ENCODE results near the gene UBASH3B. TPM values are rescaled to one million over a fixed set of nuclear protein-coding genes. Genes with fewer than 3 reads are reported as not detected.

The UBASH3B gene
- total RNA-seq, 1 donor from 2014 or later = 19.3 TPM

DNA sequence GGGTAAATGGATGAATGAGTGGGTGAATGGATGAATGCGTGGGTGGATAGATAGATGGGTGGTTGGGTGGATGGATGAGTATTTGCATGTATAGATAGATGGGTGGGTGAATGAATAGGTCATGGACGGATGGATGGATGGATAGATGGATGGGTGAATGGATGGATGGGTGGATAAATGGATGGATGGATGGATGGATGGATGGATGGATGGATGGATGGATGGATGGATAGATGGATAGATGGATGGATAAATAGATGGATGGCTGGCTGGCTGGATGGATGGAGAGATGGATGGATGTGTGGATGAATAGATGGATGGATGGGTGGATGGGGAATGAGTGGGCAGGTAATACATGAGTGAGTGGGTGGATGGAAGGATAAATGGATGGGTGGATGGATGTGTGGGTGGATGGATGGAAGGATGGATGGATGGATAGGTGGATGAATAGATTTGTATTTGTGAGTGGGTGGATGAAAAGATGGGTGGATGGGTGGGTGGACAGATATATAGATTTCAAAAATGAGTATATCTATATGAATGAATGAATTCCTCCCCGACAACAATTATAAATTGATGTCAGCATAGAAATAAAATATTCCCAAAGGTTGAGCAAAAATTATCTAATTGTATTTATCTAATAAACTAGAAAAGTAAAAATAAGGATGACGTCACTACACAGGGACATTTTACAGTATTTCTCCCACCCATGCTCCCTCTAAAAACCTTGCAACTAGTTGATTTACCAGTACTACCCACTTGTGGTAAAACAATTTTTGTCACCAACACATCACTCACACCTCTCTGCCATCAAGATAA is 182.2 kb downstream of the UBASH3B start:
- Mint-ChIP-seq H3K4me1 (ENCODE audit: low read depth) (peaks cover 34% of the 10 kb centered on the region), H3K27ac (peak overlapping the region; percentile 67), H3K4me3 (ENCODE audit: low read depth) (peak overlapping the region; percentile 64), H3K36me3 (ENCODE audit: low read depth) (peaks cover 5% of the 10 kb centered on the region), H3K9me3 (no peaks in the 10 kb centered on the region), H3K27me3 (ENCODE audit: low read depth) (no peaks in the 10 kb centered on the region)
- intact Hi-C loops (cut with micrococcal nuclease) = no loop called here
- no peak for DNase-seq (ENCODE audit: low spot score)

DNA sequence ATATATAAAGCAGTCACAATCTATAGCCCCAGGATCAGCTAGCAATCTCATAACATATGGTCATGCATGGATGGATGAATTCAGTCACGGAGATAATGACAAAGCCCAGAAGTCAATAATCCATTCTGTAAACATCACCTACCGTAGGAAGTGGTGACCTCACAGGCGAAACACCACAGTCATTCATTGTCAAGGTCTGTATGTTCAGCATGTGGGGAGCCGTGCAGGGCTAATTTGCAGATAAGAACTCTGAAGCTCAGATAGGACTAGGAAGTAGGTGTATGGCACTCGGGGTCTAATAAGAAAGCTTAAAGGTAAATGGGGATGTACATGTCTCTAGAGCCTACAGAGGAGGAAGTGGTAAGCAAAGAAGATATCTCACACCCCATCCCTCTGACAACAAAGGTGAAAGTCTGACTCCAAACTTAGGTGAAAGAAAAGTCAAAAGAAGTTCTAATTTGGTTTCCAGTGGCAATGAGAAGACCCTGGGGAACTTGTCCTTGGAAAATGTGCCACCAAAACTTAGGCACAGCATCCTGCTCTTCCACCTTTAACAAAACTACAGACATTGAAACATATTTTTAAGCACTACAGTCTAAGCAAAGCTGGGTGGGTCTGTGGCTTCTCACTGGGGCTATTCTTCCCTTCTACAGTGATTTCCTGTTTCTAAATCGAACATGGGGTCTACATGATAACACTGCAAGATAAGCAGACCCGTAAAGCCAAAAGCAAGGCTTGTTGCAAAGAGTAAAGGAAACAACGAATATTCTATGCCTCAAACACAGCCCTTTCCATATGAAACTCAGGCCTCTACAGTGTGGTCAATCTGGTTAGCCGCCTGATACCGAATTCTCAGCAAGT is 188.0 kb downstream of the UBASH3B start:
- H3K36me3 Mint-ChIP-seq (ENCODE audit: low read depth) = peaks cover 20% of the 10 kb centered on the region
- no peaks in the 10 kb centered on the region for H3K27me3 Mint-ChIP-seq (ENCODE audit: low read depth)
- no peaks in the 10 kb centered on the region for H3K9me3 Mint-ChIP-seq
- peak overlapping the region; percentile 37 for H3K4me3 Mint-ChIP-seq (ENCODE audit: low read depth)
- DNase-seq (ENCODE audit: low spot score) = peak; percentile 42
- peaks cover 34% of the 10 kb centered on the region for H3K4me1 Mint-ChIP-seq (ENCODE audit: low read depth)
- intact Hi-C loops (cut with micrococcal nuclease) = loop anchor here (1.0 kb wide), 1 partner anchor 13 kb away; no protein-coding TSS in a partner anchor
- peak overlapping the region; percentile 91 for H3K27ac Mint-ChIP-seq

DNA sequence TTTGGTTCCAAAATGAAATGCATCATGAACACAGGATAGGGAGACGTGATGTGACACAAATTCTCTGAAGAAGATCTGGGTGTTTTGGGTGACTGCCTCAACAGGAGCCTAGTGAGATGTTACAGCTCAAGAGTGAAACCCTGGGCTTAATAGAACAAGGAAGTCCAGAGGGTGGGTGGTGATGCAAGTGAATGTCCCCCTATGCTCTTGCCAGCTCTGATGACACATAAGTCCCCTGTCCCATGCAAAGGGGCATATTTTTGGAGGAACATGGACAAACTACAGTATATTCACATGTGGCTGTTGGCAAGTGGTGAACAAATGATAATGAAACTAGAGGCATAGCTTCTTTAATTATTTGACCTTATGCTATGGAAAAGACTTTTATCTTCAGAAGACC is 191.9 kb downstream of the UBASH3B start:
- Mint-ChIP-seq H3K9me3 (no peaks in the 10 kb centered on the region), H3K27me3 (ENCODE audit: low read depth) (no peaks in the 10 kb centered on the region), H3K36me3 (ENCODE audit: low read depth) (peaks cover 27% of the 10 kb centered on the region), H3K27ac (no peak overlapping the region), H3K4me3 (ENCODE audit: low read depth) (no peak overlapping the region), H3K4me1 (ENCODE audit: low read depth) (peaks cover 56% of the 10 kb centered on the region)
- no peak for DNase-seq (ENCODE audit: low spot score)
- intact Hi-C loops (cut with micrococcal nuclease) = no loop called here

DNA sequence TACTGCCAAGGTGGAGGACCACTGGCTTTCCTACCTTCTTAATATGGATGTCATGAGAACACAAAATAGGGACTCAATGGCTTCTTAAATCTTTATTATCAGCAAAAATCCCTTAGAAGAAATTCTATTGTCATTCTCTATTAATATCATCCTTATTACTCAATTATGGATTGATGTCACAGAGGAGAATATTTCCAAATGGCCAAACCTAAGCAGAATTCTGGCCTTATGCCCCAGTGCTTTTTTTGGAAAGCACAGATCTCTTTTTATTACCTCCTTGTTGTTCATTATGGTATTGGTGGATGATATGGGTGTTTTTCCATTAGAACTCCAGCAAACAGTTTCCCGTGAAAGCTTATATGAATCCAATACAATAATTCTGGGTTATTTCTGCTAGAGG is 192.7 kb downstream of the UBASH3B start:
- no peak overlapping the region for H3K4me3 Mint-ChIP-seq (ENCODE audit: low read depth)
- no peaks in the 10 kb centered on the region for H3K27me3 Mint-ChIP-seq (ENCODE audit: low read depth)
- DNase-seq (ENCODE audit: low spot score) = no peak
- no peaks in the 10 kb centered on the region for H3K9me3 Mint-ChIP-seq
- intact Hi-C loops (cut with micrococcal nuclease) = no loop called here
- peaks cover 52% of the 10 kb centered on the region for H3K4me1 Mint-ChIP-seq (ENCODE audit: low read depth)
- no peak overlapping the region for H3K27ac Mint-ChIP-seq
- H3K36me3 Mint-ChIP-seq (ENCODE audit: low read depth) = peaks cover 27% of the 10 kb centered on the region

DNA sequence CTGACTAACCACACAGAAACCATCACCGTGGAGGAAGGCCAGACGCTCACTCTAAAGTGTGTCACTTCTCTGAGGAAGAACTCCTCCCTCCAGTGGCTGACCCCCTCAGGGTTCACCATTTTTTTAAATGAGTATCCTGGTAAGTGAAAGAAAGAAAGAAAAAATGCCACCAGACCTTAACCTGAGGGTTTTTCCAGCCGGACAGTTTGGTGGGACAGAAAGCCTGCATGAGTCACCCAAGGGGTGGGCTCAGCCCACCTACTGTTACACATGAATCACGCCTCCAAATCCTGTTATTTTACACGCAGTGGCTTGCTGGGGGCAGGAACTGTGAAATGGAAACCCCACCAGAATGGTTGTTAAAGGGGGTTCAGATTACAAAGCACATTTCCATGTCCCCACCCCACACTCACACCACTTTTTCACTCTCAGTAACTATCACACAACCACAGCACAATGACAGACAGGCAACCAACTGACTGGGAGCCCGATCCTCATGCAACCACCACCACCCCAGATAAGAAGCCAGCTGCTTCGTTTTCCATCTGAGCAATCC is 194.6 kb downstream of the UBASH3B start:
- DNase-seq (ENCODE audit: low spot score) = no peak
- H3K27me3 Mint-ChIP-seq (ENCODE audit: low read depth) = no peaks in the 10 kb centered on the region
- no peaks in the 10 kb centered on the region for H3K9me3 Mint-ChIP-seq
- intact Hi-C loops (cut with micrococcal nuclease) = loop anchor here (1.0 kb wide), 1 partner anchor 106 kb away; no protein-coding TSS in a partner anchor
- peaks cover 21% of the 10 kb centered on the region for H3K36me3 Mint-ChIP-seq (ENCODE audit: low read depth)
- H3K4me3 Mint-ChIP-seq (ENCODE audit: low read depth) = no peak overlapping the region
- H3K4me1 Mint-ChIP-seq (ENCODE audit: low read depth) = peaks cover 38% of the 10 kb centered on the region
- peak overlapping the region; percentile 71 for H3K27ac Mint-ChIP-seq

DNA sequence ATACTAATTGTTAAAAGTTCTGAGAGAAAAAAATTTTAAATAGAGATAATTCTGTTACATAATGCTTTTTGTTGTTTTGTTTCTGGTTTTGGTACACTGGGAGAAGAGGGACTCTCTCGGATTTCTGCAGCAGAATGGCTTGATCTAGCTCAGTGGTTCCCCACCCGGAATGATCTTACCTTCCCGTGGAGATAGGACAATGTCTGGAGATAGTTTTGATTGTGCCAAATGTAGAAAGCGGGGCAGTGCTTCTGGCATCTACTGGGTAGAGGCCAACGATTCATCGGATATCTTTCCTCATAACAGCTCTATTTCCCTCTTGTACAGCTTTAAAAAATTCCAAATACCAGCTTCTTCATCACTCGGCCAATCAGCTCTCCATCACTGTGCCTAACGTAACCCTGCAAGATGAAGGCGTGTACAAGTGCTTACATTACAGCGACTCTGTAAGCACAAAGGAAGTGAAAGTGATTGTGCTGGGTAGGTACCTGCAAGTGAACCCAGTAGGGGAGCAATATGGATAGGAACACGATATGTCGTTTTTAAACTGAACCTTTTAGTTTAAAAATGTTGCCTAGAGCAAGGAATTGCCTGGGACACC is 195.9 kb downstream of the UBASH3B start:
- peak overlapping the region; percentile 15 for H3K4me3 Mint-ChIP-seq (ENCODE audit: low read depth)
- no peak for DNase-seq (ENCODE audit: low spot score)
- peaks cover 49% of the 10 kb centered on the region for H3K4me1 Mint-ChIP-seq (ENCODE audit: low read depth)
- no peaks in the 10 kb centered on the region for H3K27me3 Mint-ChIP-seq (ENCODE audit: low read depth)
- no peaks in the 10 kb centered on the region for H3K9me3 Mint-ChIP-seq
- H3K36me3 Mint-ChIP-seq (ENCODE audit: low read depth) = peaks cover 28% of the 10 kb centered on the region
- no peak overlapping the region for H3K27ac Mint-ChIP-seq
- intact Hi-C loops (cut with micrococcal nuclease) = no loop called here

DNA sequence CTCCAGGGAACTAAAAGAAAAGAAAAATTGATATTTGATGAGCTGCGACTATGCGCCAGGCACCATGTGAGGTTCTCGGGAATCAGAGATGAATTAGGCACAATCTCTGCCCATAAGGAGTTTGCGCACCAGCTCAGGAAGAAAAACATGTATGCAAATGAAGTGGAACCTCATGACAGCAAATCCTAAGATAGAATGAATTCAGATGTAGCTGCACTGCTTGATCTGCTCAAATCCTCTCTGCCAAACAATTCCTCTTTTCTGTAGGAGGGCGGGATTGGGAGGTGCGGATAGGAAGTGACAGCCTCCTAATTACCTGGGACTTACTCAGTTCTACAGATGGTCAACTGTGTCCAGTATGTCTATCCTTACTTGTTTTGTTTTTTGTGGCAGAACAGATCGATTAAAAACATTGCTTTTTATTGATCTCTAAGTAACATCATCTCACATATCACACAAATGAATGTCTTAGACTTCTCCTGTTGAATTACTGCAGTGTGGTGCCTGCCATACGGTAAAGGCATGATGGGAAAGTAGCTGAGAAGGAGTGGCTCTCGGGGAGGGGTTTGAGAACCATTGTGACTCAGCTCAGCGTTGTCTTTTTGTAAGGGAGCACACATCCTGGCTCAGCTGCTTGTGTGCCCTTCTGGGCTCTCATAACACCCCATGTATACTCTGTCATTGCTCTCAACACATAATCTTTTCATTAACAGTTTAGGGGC is 196.7 kb downstream of the UBASH3B start:
- intact Hi-C loops (cut with micrococcal nuclease) = no loop called here

DNA sequence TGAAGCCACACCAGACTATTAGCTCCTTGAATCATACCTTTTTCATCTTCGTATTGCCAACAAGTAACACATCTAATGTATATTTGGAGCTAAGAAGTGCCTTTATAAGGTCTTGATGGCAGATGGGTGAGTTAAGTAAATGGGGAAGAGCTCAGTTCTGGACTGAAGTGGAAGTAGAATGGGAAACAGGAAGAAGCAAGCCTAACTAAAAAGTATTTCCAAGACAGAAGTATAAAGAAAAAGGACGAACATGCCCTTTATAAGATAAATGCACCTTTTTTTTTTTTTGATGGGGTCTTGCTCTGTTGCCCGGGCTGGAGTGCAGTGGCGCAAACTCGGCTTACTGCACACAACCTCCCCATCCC is 197.3 kb downstream of the UBASH3B start:
- Mint-ChIP-seq H3K4me1 (ENCODE audit: low read depth) (peaks cover 55% of the 10 kb centered on the region), H3K27me3 (ENCODE audit: low read depth) (peaks cover 2% of the 10 kb centered on the region), H3K27ac (no peak overlapping the region), H3K9me3 (no peaks in the 10 kb centered on the region), H3K4me3 (ENCODE audit: low read depth) (no peak overlapping the region), H3K36me3 (ENCODE audit: low read depth) (peaks cover 30% of the 10 kb centered on the region)
- intact Hi-C loops (cut with micrococcal nuclease) = no loop called here
- DNase-seq (ENCODE audit: low spot score) = no peak

More for the DNA sequence above, 196.7 kb downstream of the UBASH3B start:
- Mint-ChIP-seq H3K36me3 (ENCODE audit: low read depth) (peaks cover 26% of the 10 kb centered on the region), H3K4me3 (ENCODE audit: low read depth) (peak overlapping the region; percentile 15), H3K9me3 (no peaks in the 10 kb centered on the region), H3K4me1 (ENCODE audit: low read depth) (peaks cover 55% of the 10 kb centered on the region), H3K27me3 (ENCODE audit: low read depth) (no peaks in the 10 kb centered on the region), H3K27ac (no peak overlapping the region)
- no peak for DNase-seq (ENCODE audit: low spot score)

DNA sequence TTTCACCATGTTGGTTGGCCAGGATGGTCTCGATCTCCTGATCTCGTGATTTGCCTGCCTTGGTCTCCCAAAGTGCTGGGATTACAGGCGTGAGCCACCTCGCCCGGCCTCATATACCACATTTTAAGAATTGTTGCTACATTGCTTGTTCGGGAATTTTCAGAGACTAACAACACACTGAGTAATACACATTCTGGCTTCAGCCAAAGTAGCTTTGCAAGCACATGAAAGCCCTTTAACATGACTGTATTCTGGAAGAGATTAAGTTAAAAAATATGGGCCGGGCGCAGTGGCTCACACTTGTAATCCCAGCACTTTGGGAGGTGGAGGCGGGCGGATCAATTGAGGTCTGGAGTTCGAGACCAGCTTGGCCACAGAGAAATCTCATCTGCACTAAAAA is 197.7 kb downstream of the UBASH3B start:
- H3K4me3 Mint-ChIP-seq (ENCODE audit: low read depth) = no peak overlapping the region
- H3K36me3 Mint-ChIP-seq (ENCODE audit: low read depth) = peaks cover 31% of the 10 kb centered on the region
- intact Hi-C loops (cut with micrococcal nuclease) = no loop called here
- peaks cover 55% of the 10 kb centered on the region for H3K4me1 Mint-ChIP-seq (ENCODE audit: low read depth)
- H3K27me3 Mint-ChIP-seq (ENCODE audit: low read depth) = peaks cover 3% of the 10 kb centered on the region
- H3K27ac Mint-ChIP-seq = no peak overlapping the region
- DNase-seq (ENCODE audit: low spot score) = no peak
- no peaks in the 10 kb centered on the region for H3K9me3 Mint-ChIP-seq

DNA sequence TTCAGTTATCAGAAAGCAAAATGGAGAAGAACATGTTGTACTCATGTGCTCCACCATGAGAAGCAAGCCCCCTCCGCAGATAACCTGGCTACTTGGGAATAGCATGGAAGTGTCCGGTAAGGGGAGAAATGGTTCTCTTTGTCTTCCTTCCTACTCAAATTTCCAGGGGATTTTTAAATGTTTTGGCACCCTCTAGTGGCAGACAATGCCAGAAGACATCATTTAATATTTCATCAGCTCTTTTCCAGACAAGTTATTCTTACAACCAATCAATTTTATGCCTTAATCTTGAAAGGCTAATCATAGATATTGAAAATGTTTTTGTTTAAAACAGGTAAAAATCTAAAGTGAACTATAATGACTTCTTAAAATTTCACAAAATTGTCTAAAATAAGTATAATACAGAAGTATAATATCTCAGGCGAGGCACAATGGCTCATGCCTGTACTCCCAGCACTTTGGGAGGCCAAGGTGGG is 198.5 kb downstream of the UBASH3B start:
- H3K27ac Mint-ChIP-seq = no peak overlapping the region

DNA sequence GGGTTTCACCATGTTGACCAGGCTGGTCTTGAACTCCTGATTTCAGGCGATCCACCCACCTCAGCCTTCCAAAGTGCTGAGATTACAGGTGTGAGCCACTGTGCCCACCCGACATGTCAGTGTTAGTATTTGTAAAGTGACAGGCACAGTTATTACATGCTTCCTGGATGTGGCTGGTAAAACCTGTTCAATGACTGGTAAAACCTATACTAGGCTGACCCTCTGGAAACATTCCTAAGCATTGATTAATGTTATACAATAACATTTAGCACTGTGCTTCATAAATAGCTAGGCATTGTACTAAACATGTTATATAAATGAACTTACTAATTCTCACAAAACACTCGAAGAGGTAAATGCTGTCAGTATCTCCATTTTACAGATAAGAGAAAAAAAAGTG is 206.1 kb downstream of the UBASH3B start:
- no peaks in the 10 kb centered on the region for H3K9me3 Mint-ChIP-seq
- no peak for DNase-seq (ENCODE audit: low spot score)
- peaks cover 30% of the 10 kb centered on the region for H3K36me3 Mint-ChIP-seq (ENCODE audit: low read depth)
- no peak overlapping the region for H3K4me3 Mint-ChIP-seq (ENCODE audit: low read depth)
- no peak overlapping the region for H3K27ac Mint-ChIP-seq
- peaks cover 13% of the 10 kb centered on the region for H3K4me1 Mint-ChIP-seq (ENCODE audit: low read depth)
- intact Hi-C loops (cut with micrococcal nuclease) = no loop called here
- H3K27me3 Mint-ChIP-seq (ENCODE audit: low read depth) = peaks cover 35% of the 10 kb centered on the region

More for the DNA sequence above, 198.5 kb downstream of the UBASH3B start:
- Mint-ChIP-seq H3K4me3 (ENCODE audit: low read depth) (no peak overlapping the region), H3K27me3 (ENCODE audit: low read depth) (peaks cover 5% of the 10 kb centered on the region), H3K4me1 (ENCODE audit: low read depth) (peaks cover 52% of the 10 kb centered on the region), H3K9me3 (no peaks in the 10 kb centered on the region), H3K36me3 (ENCODE audit: low read depth) (peaks cover 31% of the 10 kb centered on the region)
- DNase-seq (ENCODE audit: low spot score) = no peak
- intact Hi-C loops (cut with micrococcal nuclease) = loop anchor here (1.0 to 2.0 kb wide), 3 partner anchors 58 to 274 kb away; no protein-coding TSS in a partner anchor

DNA sequence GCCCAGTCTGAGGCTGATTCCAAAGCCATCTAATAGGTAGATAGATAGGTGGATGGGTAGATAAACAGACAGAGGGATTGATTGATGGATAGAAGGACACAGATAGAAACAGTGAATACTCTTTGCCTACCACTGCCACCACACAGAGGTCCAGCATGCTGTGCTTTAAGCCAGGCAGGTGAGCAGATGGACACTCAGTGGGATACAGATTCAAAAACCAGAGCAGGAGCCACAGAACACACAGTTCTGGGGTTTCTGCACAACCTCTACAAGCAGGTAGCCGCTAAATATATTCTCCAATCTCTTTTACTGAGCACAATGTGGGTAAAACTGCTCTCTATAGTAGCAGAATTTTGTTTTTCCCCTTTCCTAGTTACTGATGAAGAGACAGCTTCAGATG is 206.6 kb downstream of the UBASH3B start:
- peaks cover 37% of the 10 kb centered on the region for H3K27me3 Mint-ChIP-seq (ENCODE audit: low read depth)
- H3K4me3 Mint-ChIP-seq (ENCODE audit: low read depth) = no peak overlapping the region

More for the DNA sequence above, 206.6 kb downstream of the UBASH3B start:
- no peaks in the 10 kb centered on the region for H3K9me3 Mint-ChIP-seq
- DNase-seq (ENCODE audit: low spot score) = no peak
- H3K36me3 Mint-ChIP-seq (ENCODE audit: low read depth) = peaks cover 33% of the 10 kb centered on the region
- H3K27ac Mint-ChIP-seq = no peak overlapping the region
- H3K4me1 Mint-ChIP-seq (ENCODE audit: low read depth) = peaks cover 9% of the 10 kb centered on the region
- intact Hi-C loops (cut with micrococcal nuclease) = no loop called here
